Fibroblast of lung (primary cell): Measurements from ENCODE around the gene GTF3A. TPM values are rescaled to one million over a fixed set of nuclear protein-coding genes. Genes with fewer than 3 reads are reported as not detected.
A peak's percentile ranks its signal among the peaks of the same experiment; 100 is the strongest.

Source experiments
- DNase-seq, 2 donors: peaks; one replicate each; pipeline versions ENCODE4 v3.0.0 to v3.0.0-alpha.2; 2010; ENCODE audit warnings: low read depth in 2 of 2
- H2AFZ ChIP-seq: 2 replicates; pipeline ENCODE4 v1.5.1; 2012; ENCODE audit warnings: low read length, control low read depth, inconsistent platforms
- H3K27ac ChIP-seq: 2 replicates; pipeline ENCODE4 v1.5.1; 2011; ENCODE audit warnings: low read length, control low read depth; ENCODE audit not compliant: insufficient read depth
- H3K27me3 ChIP-seq: 2 replicates; pipeline ENCODE4 v1.5.1; 2011; ENCODE audit warnings: mild to moderate bottlenecking, low read length; ENCODE audit not compliant: control insufficient read depth, insufficient read depth
- H3K36me3 ChIP-seq: 2 replicates; pipeline ENCODE4 v1.5.1; 2011; ENCODE audit warnings: low read length; ENCODE audit not compliant: control insufficient read depth, insufficient read depth
- H3K4me1 ChIP-seq: 2 replicates; pipeline ENCODE4 v1.5.1; 2011; ENCODE audit warnings: low read length; ENCODE audit not compliant: control insufficient read depth, insufficient read depth; ENCODE audit errors: extremely low read depth
- H3K4me2 ChIP-seq: 2 replicates; pipeline ENCODE4 v1.5.1; 2011; ENCODE audit warnings: low read length, control low read depth; ENCODE audit not compliant: insufficient read depth; ENCODE audit errors: extremely low read depth
- H3K4me3 ChIP-seq, 4 experiments: fragments of 200-600 bp in 1 of 4; sonication (generic) in 1 of 4; replicated peaks in 1 of 4; 2 replicates each; pipeline ENCODE4 v1.5.1; 2011 to 2016; ENCODE audit warnings: low read length in 4 of 4, low read depth in 3 of 4, mild to moderate bottlenecking in 3 of 4, control low read depth in 2 of 4, inconsistent platforms in 1 of 4, mixed read lengths in 1 of 4; ENCODE audit not compliant: insufficient read depth in 1 of 4; ENCODE audit errors: control extremely low read depth in 1 of 4
- H3K79me2 ChIP-seq: 2 replicates; pipeline ENCODE4 v1.5.1; 2012; ENCODE audit warnings: mild to moderate bottlenecking, low read length, inconsistent platforms; ENCODE audit not compliant: control insufficient read depth, insufficient read depth
- H3K9ac ChIP-seq: 2 replicates; pipeline ENCODE4 v1.5.1; 2011; ENCODE audit warnings: mild to moderate bottlenecking, low read length, control low read depth; ENCODE audit not compliant: insufficient read depth
- H3K9me3 ChIP-seq: 2 replicates; pipeline ENCODE4 v1.5.1; 2012; ENCODE audit warnings: low read depth, low read length; ENCODE audit not compliant: control insufficient read depth, insufficient read depth
- H4K20me1 ChIP-seq: 2 replicates; pipeline ENCODE4 v1.5.1; 2011; ENCODE audit warnings: low read length; ENCODE audit not compliant: control insufficient read depth, insufficient read depth; ENCODE audit errors: extremely low read depth
- CTCF ChIP-seq, 2 donors: IDR thresholded peaks in 1 of 2; conservative IDR thresholded peaks in 1 of 2; 1 replicate in 1 of 2; 2 replicates in 1 of 2; pipeline ENCODE4 v1.5.1; 2011 to 2012; ENCODE audit warnings: low read length in 2 of 2, control low read depth in 1 of 2, inconsistent platforms in 1 of 2, low read depth in 1 of 2, mild to moderate bottlenecking in 1 of 2
- EZH2 ChIP-seq: IDR thresholded peaks from 2 replicates; pipeline ENCODE4 v1.5.1; 2012; ENCODE audit warnings: low read length, control low read depth, mild to moderate bottlenecking; ENCODE audit errors: missing control alignments
- polyA minus RNA-seq: library from RNA; depleted of rRNA, polyadenylated mRNA; stranded (reverse); fragments of >200 nt; gene quantifications from 2 replicates; pipeline ENCODE4 v1.2.3, GENCODE V29; 2011; ENCODE audit warnings: low replicate concordance
- polyA plus RNA-seq, 2 donors: library from polyadenylated mRNA; depleted of rRNA in 1 of 2; stranded (reverse) in 1 of 2; unstranded in 1 of 2; fragments of >200 nt; gene quantifications; 2 replicates each; pipeline ENCODE4 v1.2.1, GENCODE V29; 2011 to 2012; ENCODE audit warnings: missing spikeins in 1 of 2
- total RNA-seq: library from RNA; depleted of rRNA; stranded (reverse); fragments of >200 nt; gene quantifications from 2 replicates; pipeline ENCODE4 v1.2.1, GENCODE V29; 2014

Gene GTF3A
- total RNA-seq (93.0 and 98.6 TPM in 2 replicates), polyA plus RNA-seq (126 and 167 TPM in 2 replicates), polyA minus RNA-seq (34.5 and 47.8 TPM in 2 replicates)
- 75.8 and 120 TPM in 2 replicates for polyA plus RNA-seq (2012)

DNA sequence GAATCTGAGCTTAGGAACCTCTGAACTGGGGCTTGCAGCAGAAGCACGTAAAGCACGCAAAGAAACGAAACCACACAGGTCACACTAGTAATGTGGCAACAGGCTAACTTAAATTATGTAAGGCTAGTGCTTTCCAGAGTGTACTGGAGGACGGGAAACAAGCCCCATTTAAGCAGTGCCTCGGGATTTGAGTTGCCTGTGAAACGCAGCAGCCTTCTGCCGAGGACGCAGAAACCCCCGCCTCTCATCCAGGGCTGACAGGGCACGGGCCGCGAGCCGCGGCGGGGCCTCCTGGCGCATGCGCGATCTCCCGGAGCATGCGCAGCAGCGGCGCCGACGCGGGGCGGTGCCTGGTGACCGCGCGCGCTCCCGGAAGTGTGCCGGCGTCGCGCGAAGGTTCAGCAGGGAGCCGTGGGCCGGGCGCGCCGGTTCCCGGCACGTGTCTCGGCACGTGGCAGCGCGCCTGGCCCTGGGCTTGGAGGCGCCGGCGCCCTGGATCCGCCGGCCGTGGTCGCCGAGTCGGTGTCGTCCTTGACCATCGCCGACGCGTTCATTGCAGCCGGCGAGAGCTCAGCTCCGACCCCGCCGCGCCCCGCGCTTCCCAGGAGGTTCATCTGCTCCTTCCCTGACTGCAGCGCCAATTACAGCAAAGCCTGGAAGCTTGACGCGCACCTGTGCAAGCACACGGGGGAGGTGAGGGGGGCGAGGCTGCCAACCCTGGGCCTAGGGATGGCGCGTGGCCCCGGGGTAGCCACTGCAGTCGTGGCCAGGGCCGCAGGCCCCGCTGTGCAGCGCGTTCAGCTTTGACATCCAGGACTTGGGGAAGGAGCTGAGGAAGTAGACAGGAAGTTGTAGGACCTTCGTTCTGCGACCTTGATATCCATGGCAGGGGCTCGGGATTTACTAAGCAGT lies at the start of gene GTF3A:
Gene GTF3A, plus strand, starts transcription at position 374 of the 912 bp plus-strand sequence.
- Histone ChIP-seq H3K27ac (peak within 1 kb of the TSS; percentile 87), H4K20me1 (no peaks in the 10 kb centered on the region), H3K36me3 (peaks cover 7% of the 10 kb centered on the region), H3K4me3 (peak within 1 kb of the TSS; percentile 76 to 98 (median 85)), H3K4me1 (peaks cover 10% of the 10 kb centered on the region), H3K9me3 (no peaks in the 10 kb centered on the region), H3K4me2 (peak within 1 kb of the TSS; percentile 97), H2AFZ (peak within 1 kb of the TSS; percentile 100), H3K27me3 (no peaks in the 10 kb centered on the region), H3K9ac (peak within 1 kb of the TSS; percentile 85), H3K79me2 (peaks cover 22% of the 10 kb centered on the region)
- TF ChIP-seq CTCF (conservative IDR thresholded peaks at IDR 0.05 in 1 of 2, IDR thresholded peaks at IDR 0.05 in 1 of 2; ENCODE audit: low read depth in 1 of 2, low read length in 2 of 2) = no peak
- no peak for TF ChIP-seq EZH2
- DNase-seq = peak; percentile 74 to 84

DNA sequence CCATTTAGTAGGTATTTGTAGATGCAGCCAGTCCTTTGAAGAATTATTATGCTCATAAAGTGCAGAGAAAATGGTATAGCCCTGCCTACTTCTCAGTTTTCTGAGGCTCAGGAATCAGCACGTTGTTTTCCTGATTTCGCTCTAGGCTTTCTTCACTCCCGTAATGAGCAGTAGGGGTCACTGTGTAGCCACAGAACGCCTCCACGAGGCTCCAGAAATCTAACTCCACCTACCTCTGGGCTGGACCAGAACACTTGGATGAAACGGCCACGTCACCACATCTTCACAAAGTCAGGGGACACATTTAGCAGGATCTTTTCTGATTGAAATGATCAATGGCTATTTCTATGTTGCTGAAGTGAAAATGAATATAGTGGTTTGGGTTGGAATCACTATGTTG lies 49.8 kb upstream of the GTF3A start:
- Histone ChIP-seq H3K9me3 (no peaks in the 10 kb centered on the region), H3K36me3 (no peaks in the 10 kb centered on the region), H3K4me2 (peak overlapping the region; percentile 23), H3K79me2 (no peaks in the 10 kb centered on the region), H2AFZ (no peak overlapping the region), H3K27ac (no peak overlapping the region), H4K20me1 (no peaks in the 10 kb centered on the region), H3K4me3 (no peak overlapping the region), H3K4me1 (no peaks in the 10 kb centered on the region), H3K27me3 (peaks cover 8% of the 10 kb centered on the region), H3K9ac (no peak overlapping the region)
- peak; percentile 82 to 85 for DNase-seq
- TF ChIP-seq CTCF (conservative IDR thresholded peaks at IDR 0.05 in 1 of 2, IDR thresholded peaks at IDR 0.05 in 1 of 2; ENCODE audit: low read depth in 1 of 2, low read length in 2 of 2) (peak; percentile 77 to 85), EZH2 (no peak)

- no peaks in the 10 kb centered on the region for H3K4me1 ChIP-seq
- DNase-seq = peak; percentile 52 to 76
- H3K4me2 ChIP-seq = no peak overlapping the region
- H3K27me3 ChIP-seq = peaks cover 8% of the 10 kb centered on the region
- no peak overlapping the region for H2AFZ ChIP-seq
- H4K20me1 ChIP-seq = no peaks in the 10 kb centered on the region
- H3K27ac ChIP-seq = no peak overlapping the region
- H3K4me3 ChIP-seq = no peak overlapping the region
- H3K79me2 ChIP-seq = no peaks in the 10 kb centered on the region
- TF ChIP-seq CTCF (conservative IDR thresholded peaks at IDR 0.05 in 1 of 2, IDR thresholded peaks at IDR 0.05 in 1 of 2; ENCODE audit: low read depth in 1 of 2, low read length in 2 of 2) (peak; percentile 76 to 89), EZH2 (no peak)
- H3K9ac ChIP-seq = no peak overlapping the region
- H3K9me3 ChIP-seq = no peaks in the 10 kb centered on the region
- H3K36me3 ChIP-seq = no peaks in the 10 kb centered on the region
Measured at GRCh38 chr13:27375686-27376326, 48.6 kb upstream of the GTF3A start.
